GM13976 (cell line): ENCODE measurements around the gene PHKA1.

ENCODE experiments used
- DNase-seq: peaks from one replicate; pipeline ENCODE4 v3.0.0; 2012; ENCODE audit warnings: low spot score
- in situ Hi-C: fragments of 300-500 bp; cut with MboI; formaldehyde crosslinking; loops from one replicate; pipeline ENCODE4 v1.12.0; 2022; ENCODE audit warnings: low sequenced_read_pairs, mixed read lengths, inconsistent platforms; ENCODE audit not compliant: unreplicated experiment
- TF ChIP-seq, protein P1 (sequence below): IDR thresholded peaks from 2 replicates; pipeline ENCODE4 v1.5.1; 2012; ENCODE audit warnings: borderline replicate concordance, mild to moderate bottlenecking; ENCODE audit not compliant: insufficient read depth; ENCODE audit errors: extremely low read depth, missing control alignments, control extremely low read depth

The PHKA1 gene

DNA sequence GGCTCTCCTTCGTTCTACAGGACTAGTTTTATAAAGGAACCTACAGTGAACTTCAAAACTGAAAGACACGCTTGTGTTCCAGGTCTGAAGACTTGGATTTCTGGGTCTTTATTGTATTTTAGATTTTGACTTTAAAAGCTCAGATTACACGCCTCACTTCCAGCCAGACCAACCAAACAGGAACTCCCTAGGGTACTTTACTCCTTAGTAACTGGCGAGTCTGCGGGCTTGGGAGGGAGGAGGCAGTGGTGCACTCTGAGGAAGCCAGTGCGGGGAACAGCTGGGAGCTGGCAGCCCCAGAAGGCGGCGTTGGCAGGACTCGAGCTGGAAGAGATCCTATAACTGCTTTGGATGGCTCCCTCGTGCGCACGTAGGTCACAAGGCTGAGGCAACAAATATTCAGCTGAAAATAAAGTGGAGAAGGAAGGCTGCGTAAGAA lies 391 bp upstream of the PHKA1 start:
- in situ Hi-C loops: no loop called here
- DNase-seq: peak; percentile 12
- TF ChIP-seq, protein P1, sequence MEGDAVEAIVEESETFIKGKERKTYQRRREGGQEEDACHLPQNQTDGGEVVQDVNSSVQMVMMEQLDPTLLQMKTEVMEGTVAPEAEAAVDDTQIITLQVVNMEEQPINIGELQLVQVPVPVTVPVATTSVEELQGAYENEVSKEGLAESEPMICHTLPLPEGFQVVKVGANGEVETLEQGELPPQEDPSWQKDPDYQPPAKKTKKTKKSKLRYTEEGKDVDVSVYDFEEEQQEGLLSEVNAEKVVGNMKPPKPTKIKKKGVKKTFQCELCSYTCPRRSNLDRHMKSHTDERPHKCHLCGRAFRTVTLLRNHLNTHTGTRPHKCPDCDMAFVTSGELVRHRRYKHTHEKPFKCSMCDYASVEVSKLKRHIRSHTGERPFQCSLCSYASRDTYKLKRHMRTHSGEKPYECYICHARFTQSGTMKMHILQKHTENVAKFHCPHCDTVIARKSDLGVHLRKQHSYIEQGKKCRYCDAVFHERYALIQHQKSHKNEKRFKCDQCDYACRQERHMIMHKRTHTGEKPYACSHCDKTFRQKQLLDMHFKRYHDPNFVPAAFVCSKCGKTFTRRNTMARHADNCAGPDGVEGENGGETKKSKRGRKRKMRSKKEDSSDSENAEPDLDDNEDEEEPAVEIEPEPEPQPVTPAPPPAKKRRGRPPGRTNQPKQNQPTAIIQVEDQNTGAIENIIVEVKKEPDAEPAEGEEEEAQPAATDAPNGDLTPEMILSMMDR: no peak

DNA sequence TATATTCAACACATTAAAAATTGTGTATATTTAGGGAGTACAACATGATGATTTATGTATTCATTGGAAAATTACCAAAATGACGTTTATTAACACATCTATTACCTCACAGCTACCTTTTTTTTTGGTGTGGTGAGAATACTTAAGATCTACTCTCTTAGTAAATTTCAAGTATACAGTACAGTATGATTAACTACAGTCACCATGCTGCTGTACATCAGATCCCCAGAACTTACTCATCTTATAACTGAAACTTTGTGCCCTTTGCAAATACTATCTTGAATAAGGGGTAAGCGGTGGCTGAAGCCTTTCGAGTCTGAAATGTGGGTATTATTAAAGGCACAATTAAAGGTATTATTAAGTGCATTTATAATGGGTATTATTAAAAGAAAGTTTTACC lies 976 bp downstream of the PHKA1 start:
- in situ Hi-C loops: no loop called here
- TF ChIP-seq, protein P1: no peak
- DNase-seq: no peak

DNA sequence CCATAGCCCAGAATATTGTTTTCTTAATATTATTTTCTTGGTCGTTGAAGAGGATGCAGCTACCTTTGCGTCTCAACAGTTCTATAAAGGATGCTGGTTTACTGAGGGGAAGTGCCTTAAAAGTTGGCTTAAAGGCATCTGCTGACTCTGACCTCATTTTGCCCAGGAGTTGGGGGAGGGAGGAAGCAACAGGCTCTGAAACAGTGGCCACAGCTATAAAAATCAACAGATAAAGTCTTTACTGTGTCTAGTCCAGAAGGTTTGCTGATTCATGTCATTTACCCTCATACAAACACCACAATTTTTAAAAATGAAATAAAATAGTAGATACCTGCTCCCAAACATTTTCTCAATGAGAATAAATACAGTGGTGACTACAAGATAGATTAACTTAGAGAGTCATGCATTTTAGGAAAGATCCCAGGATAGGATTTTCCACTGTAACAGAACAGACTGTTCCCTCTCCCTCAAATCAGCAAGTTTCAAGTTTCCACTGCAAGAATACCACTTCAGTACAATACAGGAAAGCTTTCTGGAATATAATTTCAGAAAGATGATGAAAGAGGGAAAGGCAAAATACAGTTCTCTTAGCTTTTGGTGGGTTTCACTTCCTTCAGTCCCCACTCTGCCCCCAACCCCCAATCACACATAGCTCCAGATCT lies 1.9 kb downstream of the PHKA1 start:
- TF ChIP-seq, protein P1: no peak
- in situ Hi-C loops: no loop called here
- no peak for DNase-seq

DNA sequence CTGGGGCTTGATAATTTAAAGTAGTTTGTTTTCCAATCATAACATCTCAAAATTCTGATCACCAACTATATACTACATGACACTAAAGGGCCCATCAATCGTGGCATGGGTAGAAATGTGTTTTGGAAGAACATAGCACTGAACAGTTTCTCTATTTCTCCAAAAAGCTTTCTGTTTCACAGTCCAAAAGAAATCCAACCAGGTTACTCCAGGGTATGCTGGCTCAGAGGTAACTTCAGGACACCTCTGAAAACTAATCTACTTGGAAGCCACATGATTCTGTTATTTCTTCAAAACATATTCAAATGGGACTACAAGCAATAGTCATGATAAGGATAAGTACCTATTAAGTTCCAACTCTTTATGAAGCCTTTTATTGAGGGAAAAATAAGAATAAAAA lies 8.3 kb downstream of the PHKA1 start:
- in situ Hi-C loops: no loop called here
- DNase-seq: no peak
- TF ChIP-seq, protein P1: no peak

DNA sequence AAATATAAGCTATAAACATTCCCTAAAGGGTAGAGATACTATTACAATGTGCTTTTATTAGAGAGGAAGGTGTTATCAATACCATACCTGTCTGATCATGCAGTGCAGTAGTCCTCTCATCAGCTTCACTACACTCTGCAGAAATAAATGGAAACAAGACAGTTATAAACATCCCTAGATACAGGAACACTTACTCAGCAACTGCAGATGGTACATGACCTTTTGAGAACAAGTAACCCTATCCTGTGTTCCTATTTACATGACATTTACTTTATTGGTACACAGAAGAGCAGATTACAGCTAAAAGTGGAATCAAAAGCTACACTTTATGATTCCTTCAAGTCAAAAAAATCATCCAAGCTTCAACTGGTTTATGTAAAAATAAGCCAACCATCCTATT lies 9.0 kb downstream of the PHKA1 start:
- TF ChIP-seq, protein P1: no peak
- no peak for DNase-seq
- in situ Hi-C loops: no loop called here

DNA sequence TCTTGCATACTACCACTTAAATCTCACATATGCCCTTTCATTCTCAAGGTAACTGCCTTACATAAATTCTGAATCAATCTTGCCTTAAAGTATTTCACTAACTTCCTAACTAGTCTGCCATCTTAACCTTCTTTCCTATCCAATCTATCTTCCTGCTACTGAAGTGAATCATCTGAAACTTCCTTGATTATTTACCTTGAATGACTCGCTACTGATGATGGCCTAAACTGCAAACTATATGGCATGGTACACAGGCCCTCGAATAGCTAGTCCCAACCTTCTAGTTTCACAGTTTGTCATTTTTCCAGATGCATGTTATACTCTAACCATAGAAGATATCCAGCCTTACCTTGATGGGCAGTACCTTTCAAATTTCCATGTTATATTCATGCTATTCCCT lies 19.9 kb downstream of the PHKA1 start:
- in situ Hi-C loops: no loop called here
- TF ChIP-seq, protein P1: no peak
- DNase-seq: no peak
